ENCODE data around the gene FOXO6. TPM values are rescaled to one million over a fixed set of nuclear protein-coding genes. Genes with fewer than 3 reads are reported as not detected.
A peak's percentile ranks its signal among the peaks of the same experiment; 100 is the strongest.

The FOXO6 gene
- total and polyA plus RNA-seq, 2 experiments from 2014 or later, result 0.68 to 4.2 TPM

- H3K4me3 Mint-ChIP-seq, result no peak overlapping the region
- no peaks in the 10 kb centered on the region; the same call in 2 of the 3 replicates for H3K36me3 Mint-ChIP-seq (ENCODE audit: low read depth)
- peaks cover 66% of the 10 kb centered on the region for H3K4me1 Mint-ChIP-seq
- H3K36me3 ChIP-seq (ENCODE audit: insufficient read depth), result no peaks in the 10 kb centered on the region
- H3K27ac ChIP-seq (ENCODE audit: low read depth), result no peak overlapping the region
- H3K4me3 ChIP-seq, result no peak overlapping the region
- peaks cover 58% of the 10 kb centered on the region for H3K4me1 ChIP-seq (ENCODE audit: insufficient read depth)
- no peaks in the 10 kb centered on the region for H3K9me2 ChIP-seq (ENCODE audit: insufficient read depth)
- H3F3A ChIP-seq (replicated peaks; ENCODE audit: low read depth), result no peaks in the 10 kb centered on the region
- H3K27me3 ChIP-seq (ENCODE audit: insufficient read depth), result peaks cover 41% of the 10 kb centered on the region
- no peak overlapping the region for H3K27ac Mint-ChIP-seq
- H4K20me1 ChIP-seq (replicated peaks; ENCODE audit: insufficient read depth), result no peaks in the 10 kb centered on the region
- no peaks in the 10 kb centered on the region for H3K79me2 ChIP-seq (replicated peaks; ENCODE audit: insufficient read depth)
- no peak for DNase-seq (ENCODE audit: low spot score)
- no peak for ATAC-seq
- H3K27me3 Mint-ChIP-seq (ENCODE audit: insufficient read depth, low read depth, poor library complexity), result peaks cover 29% of the 10 kb centered on the region
- TF ChIP-seq POLR2AphosphoS5 (IDR thresholded peaks at IDR 0.05; ENCODE audit: low read depth) (no peak), ZNF114 (CRISPR knock-in tag; IDR thresholded peaks at IDR 0.05) (no peak), STAT1 (IDR thresholded peaks at IDR 0.05; ENCODE audit: unreplicated experiment) (no peak), REST (IDR thresholded peaks at IDR 0.05; ENCODE audit: unreplicated experiment) (no peak), CREB1 (CRISPR knock-in tag; IDR thresholded peaks at IDR 0.05; ENCODE audit: low read depth) (no peak), CTCF (conservative IDR thresholded peaks at IDR 0.05; ENCODE audit: low read depth in 2 of 2) (no peak), ZNF462 (CRISPR knock-in tag; IDR thresholded peaks at IDR 0.05) (no peak), NANOG (IDR thresholded peaks at IDR 0.05; ENCODE audit: borderline replicate concordance) (no peak), EZH2 (IDR thresholded peaks at IDR 0.05; ENCODE audit: low read depth, unreplicated experiment) (no peak), EZH2phosphoT487 (IDR thresholded peaks at IDR 0.05; ENCODE audit: unreplicated experiment) (no peak), ETS1 (IDR thresholded peaks at IDR 0.05) (no peak), JUNB (IDR thresholded peaks at IDR 0.05; ENCODE audit: unreplicated experiment) (no peak)
- H3K9me3 Mint-ChIP-seq, result no peaks in the 10 kb centered on the region
- peak overlapping the region; percentile 80 for H3K4me2 ChIP-seq
- no peak overlapping the region for H2AFZ ChIP-seq
These were observed 9.0 kb downstream of the FOXO6 start for GRCh38 chr1:41370225-41370624.
